ENCODE measurements around the gene BEND5. TPM values are rescaled to one million over a fixed set of nuclear protein-coding genes. Genes with fewer than 3 reads are reported as not detected.

The BEND5 gene
- total RNA-seq, 1 donor from 2014 or later, result 8.6 TPM

GRCh38 chr1:48777219-48777895 lies 666 bp upstream of the BEND5 start:
- no peak for DNase-seq (ENCODE audit: extremely low spot score in 2 of 2)
- TF ChIP-seq POLR2AphosphoS5 (IDR thresholded peaks at IDR 0.05; ENCODE audit: insufficient read depth in 1 of 2, low read depth in 1 of 2) (no peak), CTCF (IDR thresholded peaks at IDR 0.05) (no peak), POLR2A (IDR thresholded peaks at IDR 0.05) (no peak)

GRCh38 chr1:48775831-48776392 lies 779 bp downstream of the BEND5 start:
- Histone ChIP-seq H3K27ac (peak overlapping the region; percentile 82), H3K27me3 (no peaks in the 10 kb centered on the region)
- DNase-seq (ENCODE audit: extremely low spot score in 2 of 2), result no peak

More at GRCh38 chr1:48777219-48777895, 666 bp upstream of the BEND5 start:
- H3K4me1 ChIP-seq, result peaks cover 31% of the 10 kb centered on the region
- no peaks in the 10 kb centered on the region for H3K9me3 ChIP-seq
- no peaks in the 10 kb centered on the region for H3K27me3 ChIP-seq
- no peak overlapping the region for H3K27ac ChIP-seq
- H3K36me3 ChIP-seq, result no peaks in the 10 kb centered on the region
- peak overlapping the region; percentile 89 for H3K4me3 ChIP-seq
- intact Hi-C loops (cut with DNase I), result no loop called here

GRCh38 chr1:48773133-48773532 lies 3.6 kb downstream of the BEND5 start:
- intact Hi-C loops (cut with DNase I), result no loop called here
- no peaks in the 10 kb centered on the region for H3K27me3 ChIP-seq
- peaks cover 37% of the 10 kb centered on the region for H3K4me1 ChIP-seq
- TF ChIP-seq POLR2A (IDR thresholded peaks at IDR 0.05), result no peak
- no peak for TF ChIP-seq CTCF (IDR thresholded peaks at IDR 0.05)
- no peak for TF ChIP-seq POLR2AphosphoS5 (IDR thresholded peaks at IDR 0.05; ENCODE audit: insufficient read depth in 1 of 2, low read depth in 1 of 2)
- H3K4me3 ChIP-seq, result no peak overlapping the region
- DNase-seq (ENCODE audit: extremely low spot score in 2 of 2), result no peak
- H3K36me3 ChIP-seq, result no peaks in the 10 kb centered on the region
- H3K27ac ChIP-seq, result no peak overlapping the region
- H3K9me3 ChIP-seq, result no peaks in the 10 kb centered on the region

More at GRCh38 chr1:48775831-48776392, 779 bp downstream of the BEND5 start:
- Histone ChIP-seq H3K4me3 (peak overlapping the region; percentile 89), H3K9me3 (no peaks in the 10 kb centered on the region), H3K4me1 (peaks cover 37% of the 10 kb centered on the region), H3K36me3 (no peaks in the 10 kb centered on the region)
- TF ChIP-seq POLR2A (IDR thresholded peaks at IDR 0.05) (no peak), CTCF (IDR thresholded peaks at IDR 0.05) (no peak), POLR2AphosphoS5 (IDR thresholded peaks at IDR 0.05; ENCODE audit: insufficient read depth in 1 of 2, low read depth in 1 of 2) (no peak)
- intact Hi-C loops (cut with DNase I), result no loop called here

GRCh38 chr1:48772211-48772610 lies 4.5 kb downstream of the BEND5 start:
- Histone ChIP-seq H3K4me1 (peaks cover 38% of the 10 kb centered on the region), H3K9me3 (no peaks in the 10 kb centered on the region), H3K36me3 (no peaks in the 10 kb centered on the region), H3K4me3 (no peak overlapping the region), H3K27me3 (no peaks in the 10 kb centered on the region), H3K27ac (no peak overlapping the region)
- no peak for DNase-seq (ENCODE audit: extremely low spot score in 2 of 2)
- intact Hi-C loops (cut with DNase I), result no loop called here
- TF ChIP-seq CTCF (IDR thresholded peaks at IDR 0.05), result no peak
- no peak for TF ChIP-seq POLR2AphosphoS5 (IDR thresholded peaks at IDR 0.05; ENCODE audit: insufficient read depth in 1 of 2, low read depth in 1 of 2)
- TF ChIP-seq POLR2A (IDR thresholded peaks at IDR 0.05), result no peak

- no peaks in the 10 kb centered on the region for H3K36me3 ChIP-seq
- intact Hi-C loops (cut with DNase I), result no loop called here
These were observed 5.1 kb downstream of the BEND5 start for GRCh38 chr1:48771561-48771960.

More at GRCh38 chr1:48771561-48771960, 5.1 kb downstream of the BEND5 start:
- Histone ChIP-seq H3K9me3 (no peaks in the 10 kb centered on the region), H3K27ac (no peak overlapping the region), H3K27me3 (no peaks in the 10 kb centered on the region), H3K4me1 (peaks cover 41% of the 10 kb centered on the region), H3K4me3 (no peak overlapping the region)
- TF ChIP-seq CTCF (IDR thresholded peaks at IDR 0.05), result no peak
- DNase-seq (ENCODE audit: extremely low spot score in 2 of 2), result no peak
